NCI-H1694 (cell line): Measurements from ENCODE around the gene CALHM1.
"Not testable (repeated sequence)": the region's sequence is repeated elsewhere in the genome, so short reads cannot be mapped to it uniquely, and the experiment has no call there.

ENCODE experiments used
- DNase-seq: peaks from one replicate; lab custom pipeline; 2025; lab: John Stamatoyannopoulos, UW

The CALHM1 gene, protein sequence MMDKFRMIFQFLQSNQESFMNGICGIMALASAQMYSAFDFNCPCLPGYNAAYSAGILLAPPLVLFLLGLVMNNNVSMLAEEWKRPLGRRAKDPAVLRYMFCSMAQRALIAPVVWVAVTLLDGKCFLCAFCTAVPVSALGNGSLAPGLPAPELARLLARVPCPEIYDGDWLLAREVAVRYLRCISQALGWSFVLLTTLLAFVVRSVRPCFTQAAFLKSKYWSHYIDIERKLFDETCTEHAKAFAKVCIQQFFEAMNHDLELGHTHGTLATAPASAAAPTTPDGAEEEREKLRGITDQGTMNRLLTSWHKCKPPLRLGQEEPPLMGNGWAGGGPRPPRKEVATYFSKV

GRCh38 chr10:103458720-103459119 lies at the start of gene CALHM1:
Gene CALHM1 (minus strand): TSS chr10:103458900. CDS start chr10:103458751, 149 bp downstream.
- no peak for DNase-seq

GRCh38 chr10:103507235-103508191 lies 48.8 kb upstream of the CALHM1 start:
- no peak for DNase-seq

DNA sequence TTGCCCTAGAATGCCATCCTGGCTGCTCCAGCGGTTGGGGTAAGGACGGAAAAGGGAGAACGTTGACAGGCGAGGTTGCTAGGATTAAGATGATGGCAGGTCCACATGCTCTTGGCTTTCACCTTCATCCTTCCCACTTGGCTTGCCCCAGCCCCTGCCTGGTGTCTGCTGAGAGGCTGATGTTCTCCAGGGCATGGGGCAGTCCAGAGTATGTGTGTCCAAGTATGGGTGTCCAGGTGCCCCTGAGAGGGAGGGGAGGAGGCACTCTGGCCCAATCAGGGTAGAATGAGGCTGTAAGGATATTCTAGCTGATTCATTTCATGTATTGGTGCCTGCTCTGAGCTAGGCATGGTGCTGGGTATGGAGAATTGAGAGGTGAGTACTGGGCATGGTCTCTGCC lies 47.4 kb upstream of the CALHM1 start:
- no peak for DNase-seq

DNA sequence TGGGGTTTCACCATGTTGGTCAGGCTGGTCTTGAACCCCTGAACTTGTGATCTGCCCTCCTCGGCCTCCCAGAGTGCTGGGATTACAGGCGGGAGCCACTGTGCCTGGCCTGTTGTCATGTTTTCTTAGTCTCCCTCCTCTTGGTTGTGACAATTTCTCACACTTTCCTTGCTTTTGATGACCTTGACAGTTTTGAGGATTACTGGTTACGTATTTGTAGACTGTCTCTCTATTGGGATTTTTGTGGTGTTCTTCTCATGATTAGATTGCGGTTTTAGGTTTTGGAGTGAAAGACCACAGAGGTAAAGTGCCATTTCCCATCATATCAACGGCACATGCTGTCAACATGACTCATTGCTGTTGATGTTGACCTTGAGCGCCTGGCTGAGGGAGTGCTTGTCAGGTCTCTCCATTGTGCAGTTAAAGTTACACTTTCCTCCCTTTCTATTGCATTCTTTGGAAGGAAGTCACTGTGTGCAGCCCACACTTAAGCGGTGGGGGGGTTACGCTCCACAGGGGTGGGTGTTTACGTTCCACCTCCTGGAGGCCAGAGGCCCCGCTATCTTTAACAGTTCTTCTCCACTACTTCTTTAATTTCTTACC lies 45.6 kb upstream of the CALHM1 start:
- no peak for DNase-seq

- not testable (repeated sequence) for DNase-seq
These were observed 45.1 kb upstream of the CALHM1 start for GRCh38 chr10:103503777-103504176.

DNA sequence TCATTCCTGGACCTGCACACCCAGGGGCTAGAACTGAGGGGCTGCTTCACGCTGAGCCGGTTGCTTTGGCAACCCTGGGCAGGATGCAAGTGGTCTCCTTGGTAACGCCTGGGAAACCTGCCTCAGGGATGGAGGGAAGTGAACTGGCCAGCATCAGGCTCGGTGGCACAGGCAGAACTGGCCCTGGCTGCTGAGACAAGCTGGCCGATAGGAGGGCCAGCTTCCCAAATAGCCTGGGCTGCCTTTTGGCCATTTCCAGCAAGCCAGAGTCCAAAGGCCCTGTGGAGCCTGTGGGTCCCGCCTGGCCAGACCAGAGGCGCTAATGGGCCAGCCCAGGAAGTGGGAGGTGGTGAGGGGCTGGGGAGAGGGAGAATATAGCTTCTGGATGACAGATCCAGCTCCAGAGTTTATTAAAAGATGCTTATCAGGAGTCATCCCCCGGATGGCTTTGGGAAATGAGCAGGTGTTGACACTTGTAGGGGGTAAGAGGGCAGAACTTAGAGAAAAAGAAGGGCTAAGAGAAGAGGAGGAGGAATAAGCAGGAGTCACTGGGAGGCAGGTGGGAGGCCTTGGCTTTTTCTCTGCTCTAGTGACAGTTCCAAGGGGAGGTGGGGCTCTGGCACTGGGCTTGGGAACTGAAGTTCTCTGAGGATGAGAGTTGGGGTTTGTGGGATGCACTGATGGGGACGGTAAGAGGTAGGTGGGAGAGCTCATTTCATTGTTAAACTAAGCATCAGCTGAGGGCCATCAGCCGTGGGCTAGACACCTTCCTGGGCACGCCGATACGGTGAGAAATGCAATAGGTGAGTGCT lies 44.4 kb upstream of the CALHM1 start:
- DNase-seq: no peak

DNA sequence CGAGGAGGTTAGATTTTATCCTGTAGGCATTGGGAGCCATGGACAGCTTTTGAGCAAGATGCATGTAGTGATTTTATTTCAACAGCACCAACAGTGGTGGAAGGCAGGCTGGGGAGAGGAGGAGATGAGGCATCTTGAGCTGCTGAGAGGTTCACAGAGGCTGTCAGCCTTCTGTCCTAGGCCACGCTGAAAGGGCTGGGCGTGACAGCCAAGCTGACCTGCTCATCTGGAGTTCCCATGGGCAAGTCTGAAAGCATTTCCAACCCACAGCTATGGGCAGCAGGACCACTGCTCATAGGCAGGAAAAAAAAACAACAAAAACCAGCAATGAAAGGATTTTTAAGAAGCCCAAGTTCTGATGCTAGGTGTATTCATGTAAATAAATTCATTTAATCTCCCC lies 42.5 kb upstream of the CALHM1 start:
- DNase-seq: no peak

- no peak for DNase-seq
These were observed 41.8 kb upstream of the CALHM1 start for GRCh38 chr10:103500481-103500880.

DNA sequence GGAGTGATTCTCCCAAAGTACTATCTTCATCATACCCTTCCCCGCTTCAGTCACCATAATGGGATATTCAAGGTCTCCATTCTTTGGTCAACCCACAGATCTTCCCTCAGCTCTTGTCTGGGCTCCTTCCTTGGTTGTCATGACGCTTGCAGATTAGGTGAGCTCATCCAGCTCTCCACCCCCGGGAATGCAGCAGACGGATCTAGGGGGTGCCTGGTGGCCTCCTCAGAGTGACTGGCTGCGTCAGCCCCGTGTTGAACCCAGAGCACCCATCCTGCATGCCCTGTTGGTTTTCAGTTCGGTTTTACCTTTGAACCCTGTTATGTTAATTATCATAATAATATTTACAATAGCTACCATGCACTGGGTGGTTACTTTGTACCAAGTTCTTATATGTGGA lies 41.2 kb upstream of the CALHM1 start:
- no peak for DNase-seq

DNA sequence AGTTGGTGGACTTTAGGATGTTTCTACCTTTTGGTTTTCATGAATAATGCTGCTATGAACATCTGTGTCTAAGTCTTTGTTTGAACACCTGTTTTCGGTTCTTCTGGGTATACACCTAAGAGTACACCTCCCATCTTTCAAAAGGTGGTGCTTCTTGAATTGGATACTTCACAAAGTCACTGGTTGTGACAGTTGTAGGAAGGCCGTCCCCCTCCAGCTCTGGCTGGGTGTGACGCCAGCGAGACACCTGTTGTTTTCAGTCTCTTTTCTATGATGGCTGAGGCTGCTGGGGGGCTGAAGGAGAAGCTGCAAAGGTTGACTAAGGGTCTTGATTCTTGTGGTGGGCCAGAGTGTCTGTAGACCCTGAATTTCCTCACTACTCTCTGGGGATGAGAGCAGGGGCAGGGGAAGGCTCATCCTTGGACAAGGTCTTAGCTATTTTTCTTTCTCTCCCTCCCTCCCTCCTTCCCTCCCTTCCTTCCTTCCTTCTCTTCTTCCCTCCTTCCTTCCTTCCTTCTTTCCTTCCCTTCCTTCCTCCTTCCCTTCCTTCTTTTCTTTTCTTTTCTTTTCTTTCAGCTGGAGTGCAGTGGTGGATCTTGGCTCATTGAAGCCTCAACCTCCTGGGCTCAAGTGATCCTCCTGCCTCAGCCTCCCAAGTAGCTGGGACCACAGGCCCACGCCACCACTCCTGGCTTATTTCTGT lies 40.4 kb upstream of the CALHM1 start:
- no peak for DNase-seq

- no peak for DNase-seq
These were observed 38.6 kb upstream of the CALHM1 start for GRCh38 chr10:103497161-103497915.

GRCh38 chr10:103495321-103495720 lies 36.6 kb upstream of the CALHM1 start:
- no peak for DNase-seq

GRCh38 chr10:103493916-103494877 lies 35.5 kb upstream of the CALHM1 start:
- no peak for DNase-seq

- no peak for DNase-seq
These were observed 34.7 kb upstream of the CALHM1 start, which contains the start of gene NEURL1 for GRCh38 chr10:103493362-103493915. Gene NEURL1 (plus strand): TSS chr10:103493705. CDS start chr10:103494388, 683 bp downstream.

DNA sequence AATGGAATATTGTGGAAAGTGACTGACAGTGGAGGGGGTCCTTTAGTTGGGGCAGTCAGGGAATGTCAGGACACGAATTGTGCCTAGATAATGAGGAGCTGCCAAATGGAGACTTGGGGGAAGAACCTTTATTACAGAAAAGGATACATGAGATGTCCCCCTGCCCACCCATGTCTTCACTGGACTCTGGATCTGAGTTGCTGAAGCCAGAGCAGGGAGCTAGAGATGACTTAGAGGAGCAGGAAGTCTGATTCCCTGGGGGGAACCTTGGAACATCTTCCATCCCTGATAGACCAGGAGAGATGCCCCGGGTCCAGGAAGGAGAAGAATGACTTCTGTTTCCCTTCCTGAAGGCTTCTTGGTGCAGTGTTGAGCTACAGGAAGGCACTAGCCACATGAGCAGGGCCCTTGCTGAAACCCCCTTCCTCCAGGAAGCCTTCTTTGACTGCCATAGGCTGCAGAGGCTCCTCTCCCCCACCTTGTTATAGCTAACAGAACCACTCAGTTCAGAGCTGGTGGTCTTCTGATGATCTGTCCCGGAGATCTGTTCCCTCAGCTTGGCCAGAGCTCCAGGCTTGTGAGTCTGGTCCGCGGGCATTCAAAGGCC lies 34.1 kb upstream of the CALHM1 start:
- DNase-seq: no peak

- no peak for DNase-seq
These were observed 33.1 kb upstream of the CALHM1 start for GRCh38 chr10:103491729-103492364.

- DNase-seq: no peak
These were observed 32.2 kb upstream of the CALHM1 start for GRCh38 chr10:103490986-103491314.

DNA sequence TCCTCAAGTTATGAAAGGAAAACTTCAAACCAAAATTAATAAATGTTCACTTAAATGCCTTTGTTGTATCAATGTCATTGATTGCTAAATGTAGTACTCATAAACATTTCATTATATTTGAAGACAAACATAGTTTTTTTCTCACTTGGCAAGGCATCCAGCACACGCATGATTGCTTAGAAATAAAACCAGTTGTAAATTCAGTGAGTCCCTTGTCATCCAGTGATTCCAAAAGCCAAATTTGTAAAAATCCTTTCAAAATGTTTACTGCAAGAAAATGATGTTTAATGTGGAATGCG lies 28.7 kb upstream of the CALHM1 start:
- no peak for DNase-seq
